ENCODE data around the gene ENO2. TPM values are rescaled to one million over a fixed set of nuclear protein-coding genes. Genes with fewer than 3 reads are reported as not detected.

The ENO2 gene
- total RNA-seq, 1 experiment from 2014 or later, result 12.4 TPM

Small RNAs within 50 kb of the gene (small RNA-seq; reads per million reads assigned to genes)
- gene MIR141 (3.3 to 130 reads per million in 2 experiments), gene MIR200C (0.12 to 2.1 reads per million in 2 experiments), gene RNU7-1 (0 reads per million in 2 experiments), gene SCARNA12 (0.76 to 2.1 reads per million in 2 experiments)

Other genes starting within 250 kb of the ENO2 start
- gene ZNF384, start 225.2 kb upstream of the ENO2 start, total RNA-seq (2014; rRNA removed; shearing (Covaris generic)), result 14.7 and 18.9 TPM in 2 replicates
- not detected in 2 replicates for gene PIANP, start 213.8 kb upstream of the ENO2 start, total RNA-seq (2014; rRNA removed; shearing (Covaris generic))
- 75.2 and 77.1 TPM in 2 replicates for gene COPS7A, start 190.5 kb upstream of the ENO2 start, total RNA-seq (2014; rRNA removed; shearing (Covaris generic))
- 96.3 and 98.8 TPM in 2 replicates for gene MLF2, start 161.4 kb upstream of the ENO2 start, total RNA-seq (2014; rRNA removed; shearing (Covaris generic))
- gene PTMS, start 148.2 kb upstream of the ENO2 start, total RNA-seq (2014; rRNA removed; shearing (Covaris generic)), result 116 and 158 TPM in 2 replicates
- gene LAG3, start 142.1 kb upstream of the ENO2 start, total RNA-seq (2014; rRNA removed; shearing (Covaris generic)), result 0.25 TPM in 1 of 2 replicates, not detected in the other
- gene CD4, start 125.1 kb upstream of the ENO2 start, total RNA-seq (2014; rRNA removed; shearing (Covaris generic)), result not detected in 2 replicates
- 0.61 and 0.94 TPM in 2 replicates for gene GPR162, start 92.8 kb upstream of the ENO2 start, total RNA-seq (2014; rRNA removed; shearing (Covaris generic))
- gene P3H3, start 86.2 kb upstream of the ENO2 start, total RNA-seq (2014; rRNA removed; shearing (Covaris generic)), result 16.4 and 16.8 TPM in 2 replicates
- 1.5 and 2.3 TPM in 2 replicates for gene GNB3, start 73.7 kb upstream of the ENO2 start, total RNA-seq (2014; rRNA removed; shearing (Covaris generic))
- 31.6 and 33.4 TPM in 2 replicates for gene CDCA3, start 63.3 kb upstream of the ENO2 start, total RNA-seq (2014; rRNA removed; shearing (Covaris generic))
- gene USP5, start 62.4 kb upstream of the ENO2 start, total RNA-seq (2014; rRNA removed; shearing (Covaris generic)), result 30.7 and 33.5 TPM in 2 replicates
- gene TPI1, start 47.0 kb upstream of the ENO2 start, total RNA-seq (2014; rRNA removed; shearing (Covaris generic)), result 885 and 1,221 TPM in 2 replicates
- gene SPSB2, start 41.3 kb upstream of the ENO2 start, total RNA-seq (2014; rRNA removed; shearing (Covaris generic)), result 8.1 and 9.1 TPM in 2 replicates
- 11.9 and 12.7 TPM in 2 replicates for gene LRRC23, start 9.8 kb upstream of the ENO2 start, total RNA-seq (2014; rRNA removed; shearing (Covaris generic))
- gene ATN1, start 13.4 kb downstream of the ENO2 start, total RNA-seq (2014; rRNA removed; shearing (Covaris generic)), result 6.6 and 10.5 TPM in 2 replicates
- not detected in 2 replicates for gene RNU7-1, start 29.2 kb downstream of the ENO2 start, total RNA-seq (2014; rRNA removed; shearing (Covaris generic))
- 127 and 130 TPM in 2 replicates for gene C12orf57, start 29.4 kb downstream of the ENO2 start, total RNA-seq (2014; rRNA removed; shearing (Covaris generic))
- 3.4 and 5.4 TPM in 2 replicates for gene PTPN6, start 36.8 kb downstream of the ENO2 start, total RNA-seq (2014; rRNA removed; shearing (Covaris generic))
- gene PHB2, start 56.1 kb downstream of the ENO2 start, total RNA-seq (2014; rRNA removed; shearing (Covaris generic)), result 277 and 299 TPM in 2 replicates
- gene EMG1, start 56.3 kb downstream of the ENO2 start, total RNA-seq (2014; rRNA removed; shearing (Covaris generic)), result 47.5 and 52.5 TPM in 2 replicates
- 9.3 and 10.6 TPM in 2 replicates for gene LPCAT3, start 103.9 kb downstream of the ENO2 start, total RNA-seq (2014; rRNA removed; shearing (Covaris generic))
- gene C1S, start 146.1 kb downstream of the ENO2 start, total RNA-seq (2014; rRNA removed; shearing (Covaris generic)), result 21.1 and 21.9 TPM in 2 replicates
- 2.6 and 3.5 TPM in 2 replicates for gene C1R, start 177.9 kb downstream of the ENO2 start, total RNA-seq (2014; rRNA removed; shearing (Covaris generic))
- 5.1 and 6.4 TPM in 2 replicates for gene C1RL, start 194.6 kb downstream of the ENO2 start, total RNA-seq (2014; rRNA removed; shearing (Covaris generic))
- not detected in 2 replicates for gene RBP5, start 214.3 kb downstream of the ENO2 start, total RNA-seq (2014; rRNA removed; shearing (Covaris generic))
- 5.2 and 6.4 TPM in 2 replicates for gene CLSTN3, start 215.8 kb downstream of the ENO2 start, total RNA-seq (2014; rRNA removed; shearing (Covaris generic))

Measured in NCI-H460 (cell line).